ENCODE measurements around the gene RASSF3. TPM values are rescaled to one million over a fixed set of nuclear protein-coding genes. Genes with fewer than 3 reads are reported as not detected.
"Not testable (repeated sequence)": the region's sequence is repeated elsewhere in the genome, so short reads cannot be mapped to it uniquely, and the experiment has no call there.

The RASSF3 gene
- total and polyA plus RNA-seq, 11 donors: 32.8 to 116 (median 90.6) TPM

DNA sequence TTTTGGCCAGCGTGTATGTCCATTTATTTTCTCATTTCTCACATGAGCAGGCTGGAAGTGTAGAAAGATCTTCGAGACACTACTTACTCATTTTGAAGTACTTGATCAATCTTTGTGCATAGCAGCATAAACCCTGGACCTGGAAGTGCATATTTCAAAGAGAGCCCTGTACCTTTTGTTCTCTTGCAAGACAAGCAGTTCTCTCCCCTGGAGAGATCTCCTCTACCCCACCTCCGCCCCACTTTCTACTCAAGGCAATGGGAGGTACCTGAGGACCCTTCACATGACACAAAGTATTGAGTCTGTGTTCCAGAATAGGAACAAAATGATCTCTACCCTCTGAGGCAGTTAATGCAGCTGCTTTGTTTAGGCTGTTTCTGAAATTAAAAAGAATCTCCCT, 27.4 kb upstream of the RASSF3 start:
- Histone ChIP-seq H3K4me1 (peaks cover 0 to 29% (median 16%) of the 10 kb centered on the region in 12 donors), H3K36me3 (no peaks in the 10 kb centered on the region), H3K27ac (peak overlapping the region in 6 of 12 donors; percentile 49 to 76 (median 62)), H3K27me3 (no peaks in the 10 kb centered on the region), H3K9me3 (no peaks in the 10 kb centered on the region), H3K4me3 (no peak overlapping the region)
- WGBS, 4 donors: 86 to 92% (median 88%) methylated on average over 3 of the region's 3 CpGs
- intact Hi-C loops (cut with DNase I): no loop called here
- TF ChIP-seq, protein P1, sequence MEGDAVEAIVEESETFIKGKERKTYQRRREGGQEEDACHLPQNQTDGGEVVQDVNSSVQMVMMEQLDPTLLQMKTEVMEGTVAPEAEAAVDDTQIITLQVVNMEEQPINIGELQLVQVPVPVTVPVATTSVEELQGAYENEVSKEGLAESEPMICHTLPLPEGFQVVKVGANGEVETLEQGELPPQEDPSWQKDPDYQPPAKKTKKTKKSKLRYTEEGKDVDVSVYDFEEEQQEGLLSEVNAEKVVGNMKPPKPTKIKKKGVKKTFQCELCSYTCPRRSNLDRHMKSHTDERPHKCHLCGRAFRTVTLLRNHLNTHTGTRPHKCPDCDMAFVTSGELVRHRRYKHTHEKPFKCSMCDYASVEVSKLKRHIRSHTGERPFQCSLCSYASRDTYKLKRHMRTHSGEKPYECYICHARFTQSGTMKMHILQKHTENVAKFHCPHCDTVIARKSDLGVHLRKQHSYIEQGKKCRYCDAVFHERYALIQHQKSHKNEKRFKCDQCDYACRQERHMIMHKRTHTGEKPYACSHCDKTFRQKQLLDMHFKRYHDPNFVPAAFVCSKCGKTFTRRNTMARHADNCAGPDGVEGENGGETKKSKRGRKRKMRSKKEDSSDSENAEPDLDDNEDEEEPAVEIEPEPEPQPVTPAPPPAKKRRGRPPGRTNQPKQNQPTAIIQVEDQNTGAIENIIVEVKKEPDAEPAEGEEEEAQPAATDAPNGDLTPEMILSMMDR (IDR thresholded peaks at IDR 0.05): no peak
- no peak for TF ChIP-seq POLR2A (IDR thresholded peaks at IDR 0.05)
- DNase-seq (no peak), ATAC-seq (peak in 1 of 4 donors; percentile 35)

DNA sequence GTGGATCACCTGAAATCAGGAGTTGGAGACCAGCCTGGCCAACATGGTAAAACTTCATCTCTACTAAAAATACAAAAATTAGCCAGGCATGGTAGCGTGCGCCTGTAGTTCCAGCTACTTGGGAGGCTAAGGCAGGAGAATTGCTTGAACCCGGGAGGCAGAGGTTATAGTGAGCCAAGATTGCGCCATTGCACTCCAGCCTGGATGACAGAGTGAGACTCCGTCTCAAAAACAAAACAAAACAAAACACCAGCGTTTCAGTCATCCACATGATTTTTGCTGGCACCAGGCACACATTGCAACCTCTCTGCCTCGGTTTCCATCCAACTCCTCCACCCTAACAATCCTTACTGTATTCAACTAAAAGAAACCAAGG, 26.9 kb upstream of the RASSF3 start:
- H3K9me3 ChIP-seq; H3K27me3 ChIP-seq; DNase-seq; intact Hi-C loops (cut with DNase I); H3K36me3 ChIP-seq: not testable (repeated sequence)
- 68 to 75% (median 72%) methylated on average over 7 of the region's 7 CpGs for WGBS, 4 donors
- Histone ChIP-seq H3K4me3 (peak overlapping the region in 9 of 12 donors; percentile 1 to 34 (median 20)), H3K27ac (peak overlapping the region in 9 of 12 donors; percentile 9 to 76 (median 61)), H3K4me1 (peaks cover 0 to 29% (median 16%) of the 10 kb centered on the region in 12 donors)
- ATAC-seq: peak in 1 of 4 donors; percentile 9

DNA sequence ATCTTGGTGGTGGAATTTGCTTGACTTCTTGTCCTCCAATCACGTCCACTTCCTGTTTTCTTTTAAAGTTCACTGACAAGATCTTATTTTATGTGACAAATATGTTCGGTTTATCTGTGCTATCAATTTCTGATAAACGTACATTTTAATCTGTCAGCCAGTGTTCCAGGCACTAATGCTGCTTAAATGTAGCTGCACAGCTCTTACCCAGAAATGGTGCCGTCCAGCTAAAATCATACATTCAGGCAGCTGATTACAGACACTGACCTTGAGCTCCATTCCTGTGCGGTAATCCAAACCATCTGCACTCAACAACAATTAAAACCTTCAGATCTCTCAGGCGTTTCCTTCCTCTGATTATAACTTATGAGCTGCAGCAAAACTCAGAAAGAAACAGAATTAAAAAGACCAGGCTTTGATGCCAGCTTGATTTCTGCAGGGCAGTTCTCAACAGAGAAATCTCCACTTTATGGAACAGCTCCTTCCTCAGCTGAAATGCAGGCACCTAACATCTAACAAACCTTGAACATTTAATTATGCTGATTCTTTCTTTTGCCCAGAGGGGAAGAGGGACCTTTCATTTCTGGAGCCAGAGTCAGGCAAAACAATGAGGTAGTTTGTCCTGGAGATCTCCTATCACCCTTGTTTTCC, 26.4 kb upstream of the RASSF3 start:
- H3K27ac ChIP-seq: peak overlapping the region in 9 of 12 donors; percentile 9 to 76 (median 61)
- 8 to 17% (median 13%) methylated on average over 6 of the region's 6 CpGs for WGBS, 4 donors
- peak in 2 of 4 donors; percentile 38 to 73 for ATAC-seq
- H3K4me3 ChIP-seq: peak overlapping the region in 9 of 12 donors; percentile 1 to 34 (median 20)
- DNase-seq: no peak
- H3K36me3 ChIP-seq: no peaks in the 10 kb centered on the region
- peaks cover 0 to 29% (median 16%) of the 10 kb centered on the region in 12 donors for H3K4me1 ChIP-seq
- TF ChIP-seq, protein P1 (IDR thresholded peaks at IDR 0.05): no peak
- TF ChIP-seq POLR2A (IDR thresholded peaks at IDR 0.05): no peak
- no peaks in the 10 kb centered on the region for H3K9me3 ChIP-seq
- H3K27me3 ChIP-seq: no peaks in the 10 kb centered on the region
- intact Hi-C loops (cut with DNase I): no loop called here

DNA sequence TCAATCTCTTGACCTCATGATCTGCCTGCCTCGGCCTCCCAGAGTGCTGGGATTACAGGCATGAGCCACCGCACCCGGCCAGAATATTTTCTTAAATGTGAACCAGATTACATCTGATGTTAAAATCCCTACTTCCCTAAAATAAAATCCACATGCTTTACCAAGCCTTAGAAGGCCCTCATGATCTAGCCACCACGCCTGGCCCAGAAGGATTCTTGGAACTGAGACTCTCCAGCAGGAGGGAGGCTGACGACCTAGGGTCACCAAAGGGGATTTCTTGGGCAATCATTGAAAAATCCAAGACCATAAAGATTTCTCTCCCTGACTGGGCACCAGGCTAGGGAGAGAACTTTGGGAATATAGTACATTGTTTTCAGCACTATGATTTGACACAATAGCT, 25.2 kb upstream of the RASSF3 start:
- WGBS, 4 donors: 94 to 100% (median 96%) methylated on average over 5 of the region's 5 CpGs
- H3K4me1 ChIP-seq: peaks cover 0 to 29% (median 16%) of the 10 kb centered on the region in 12 donors
- DNase-seq (no peak), ATAC-seq (no peak)
- intact Hi-C loops (cut with DNase I): no loop called here
- no peak overlapping the region for H3K27ac ChIP-seq
- H3K27me3 ChIP-seq: no peaks in the 10 kb centered on the region
- no peak for TF ChIP-seq POLR2A (IDR thresholded peaks at IDR 0.05)
- TF ChIP-seq, protein P1 (IDR thresholded peaks at IDR 0.05): no peak
- no peak overlapping the region for H3K4me3 ChIP-seq
- no peaks in the 10 kb centered on the region for H3K36me3 ChIP-seq
- H3K9me3 ChIP-seq: no peaks in the 10 kb centered on the region

Data from heart left ventricle (tissue), 16 donors.